ENCODE results near the gene MFSD11.

GRCh38 chr17:76758570-76758969 is 20.7 kb downstream of the MFSD11 start:
- TF ChIP-seq GATA3 (IDR thresholded peaks at IDR 0.05; ENCODE audit: low read depth, low read length) (no peak), GATA2 (IDR thresholded peaks at IDR 0.05; ENCODE audit: low read depth, low read length) (no peak)
